HFF-Myc (cell line): ENCODE results near the gene ESYT2.

ENCODE experiments used
- DNase-seq: peaks from one replicate; pipeline ENCODE4 v3.0.0-alpha.2; 2011; ENCODE audit warnings: low read depth; ENCODE audit errors: extremely low read depth
- H3K4me3 ChIP-seq: replicated peaks from 2 replicates; pipeline ENCODE4 v1.5.1; 2011; ENCODE audit warnings: low read depth, mild to moderate bottlenecking, control low read depth, low read length
- CTCF ChIP-seq: IDR thresholded peaks from 2 replicates; pipeline ENCODE4 v1.5.1; 2012; ENCODE audit warnings: mild to moderate bottlenecking, low read depth, low read length, control low read depth; ENCODE audit errors: missing control alignments

The ESYT2 gene

GRCh38 chr7:158850545-158851102 is 21.3 kb upstream of the ESYT2 start:
- no peak for DNase-seq
- no peak overlapping the region for H3K4me3 ChIP-seq
- TF ChIP-seq CTCF: no peak

DNA sequence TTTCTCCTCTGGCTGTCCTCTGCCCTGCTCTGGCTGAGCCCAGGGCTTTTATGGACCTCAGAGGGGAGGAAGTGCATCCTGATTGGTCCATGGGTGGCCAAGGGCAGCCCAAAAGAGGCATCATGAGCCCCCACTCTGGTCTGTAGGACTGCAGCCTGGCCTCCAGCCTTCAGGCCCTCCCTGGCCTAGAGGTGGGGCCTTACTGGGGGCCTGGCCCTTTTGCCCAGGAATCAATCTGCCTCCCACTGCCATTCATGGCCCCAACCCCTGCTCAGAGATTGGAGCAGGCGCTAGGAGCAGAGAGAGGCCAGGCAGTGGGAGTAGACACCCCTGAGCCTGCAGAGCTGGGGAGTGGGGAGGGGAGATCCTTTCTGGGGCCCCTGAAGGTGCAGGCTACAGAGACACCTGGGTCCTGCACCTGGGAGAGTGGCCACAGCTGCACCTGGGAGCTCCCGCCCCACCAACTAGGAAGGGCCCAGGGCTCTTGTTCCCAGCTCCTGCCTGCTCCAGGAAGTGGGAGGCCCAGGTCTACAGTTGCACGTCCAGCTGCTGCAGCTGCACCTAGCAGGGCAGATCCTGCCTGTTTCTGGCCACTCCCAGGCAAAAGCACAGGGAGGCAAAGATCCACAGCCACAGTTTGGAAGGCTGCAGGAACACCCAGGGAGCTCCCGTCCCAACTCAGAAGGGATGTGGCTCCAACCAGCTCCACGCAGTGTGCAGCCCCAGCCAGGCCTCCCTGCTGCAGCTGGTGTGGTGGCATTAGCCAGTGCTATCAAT is 20.6 kb upstream of the ESYT2 start:
- no peak for DNase-seq
- TF ChIP-seq CTCF: no peak
- no peak overlapping the region for H3K4me3 ChIP-seq

- DNase-seq: no peak
- no peak overlapping the region for H3K4me3 ChIP-seq
- TF ChIP-seq CTCF: no peak
Observed at GRCh38 chr7:158849442-158849767, 20.1 kb upstream of the ESYT2 start.

DNA sequence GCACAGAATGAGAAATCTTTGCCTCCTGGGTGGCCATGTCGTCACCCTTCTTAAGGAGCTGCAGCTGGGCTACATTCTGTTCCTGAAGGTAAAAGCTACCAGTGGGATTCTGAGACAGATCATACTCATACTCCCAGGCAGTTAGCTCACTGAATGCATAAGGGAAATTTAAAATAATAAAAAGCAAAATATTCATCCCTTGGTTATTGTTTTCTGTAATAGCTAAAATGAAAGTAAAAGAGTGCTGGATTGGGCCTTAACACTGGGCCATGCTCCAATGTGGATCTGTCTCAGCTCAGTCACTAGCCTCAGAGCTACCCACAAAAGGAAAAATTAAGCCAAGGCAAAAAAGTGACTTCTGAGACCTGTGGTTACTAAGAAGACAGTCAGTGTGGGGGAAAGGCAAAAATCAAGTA is 18.1 kb upstream of the ESYT2 start:
- DNase-seq: no peak
- no peak for TF ChIP-seq CTCF
- H3K4me3 ChIP-seq: no peak overlapping the region

DNA sequence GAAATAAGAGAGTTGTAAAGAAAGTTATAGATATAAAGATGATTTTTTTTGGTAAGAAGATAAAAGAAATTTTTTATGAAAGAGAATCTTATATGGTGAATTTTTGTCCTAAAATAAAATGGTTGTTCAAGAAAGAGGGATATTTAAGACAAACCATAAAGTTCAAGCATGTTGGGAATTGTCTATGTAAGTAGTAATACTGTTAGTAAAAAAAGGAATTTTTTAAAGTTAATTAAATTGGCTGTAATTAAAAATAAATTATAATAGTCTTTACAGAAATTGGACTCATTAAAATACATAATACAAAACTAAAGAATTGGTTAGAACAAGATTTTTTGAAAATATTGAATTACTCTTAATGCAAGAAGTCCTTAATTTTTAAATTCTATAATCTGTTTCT is 17.0 kb upstream of the ESYT2 start:
- DNase-seq: no peak
- no peak for TF ChIP-seq CTCF
- no peak overlapping the region for H3K4me3 ChIP-seq

- no peak for TF ChIP-seq CTCF
- H3K4me3 ChIP-seq: no peak overlapping the region
- DNase-seq: no peak
Observed at GRCh38 chr7:158843771-158844170, 14.5 kb upstream of the ESYT2 start.
